BE2C (cell line): ENCODE data around the gene CHCHD6.

Experiments
- DNase-seq: peaks from one replicate; pipeline ENCODE4 v3.0.0-alpha.2; 2020
- H3K27me3 ChIP-seq: fragments of 250-450 bp; sonication (Bioruptor Pico); 2 replicates; pipeline ENCODE4 v1.5.1; 2020; ENCODE audit warnings: mild to moderate bottlenecking
- H3K36me3 ChIP-seq: fragments of 250-450 bp; sonication (Bioruptor Pico); 2 replicates; pipeline ENCODE4 v1.5.1; 2020; ENCODE audit warnings: mild to moderate bottlenecking
- H3K4me1 ChIP-seq: fragments of 250-450 bp; sonication (Bioruptor Pico); 2 replicates; pipeline ENCODE4 v1.5.1; 2020
- H3K4me3 ChIP-seq: 2 replicates; pipeline ENCODE4 v1.5.1; 2011; ENCODE audit warnings: low read depth, low read length
- H3K9me3 ChIP-seq: fragments of 250-450 bp; sonication (Bioruptor Pico); 2 replicates; pipeline ENCODE4 v1.5.1; 2020
- TF ChIP-seq, protein P1 (sequence below): IDR thresholded peaks from 2 replicates; pipeline ENCODE4 v1.5.1; 2012; ENCODE audit warnings: mild to moderate bottlenecking, low read depth, low read length

Gene CHCHD6

DNA sequence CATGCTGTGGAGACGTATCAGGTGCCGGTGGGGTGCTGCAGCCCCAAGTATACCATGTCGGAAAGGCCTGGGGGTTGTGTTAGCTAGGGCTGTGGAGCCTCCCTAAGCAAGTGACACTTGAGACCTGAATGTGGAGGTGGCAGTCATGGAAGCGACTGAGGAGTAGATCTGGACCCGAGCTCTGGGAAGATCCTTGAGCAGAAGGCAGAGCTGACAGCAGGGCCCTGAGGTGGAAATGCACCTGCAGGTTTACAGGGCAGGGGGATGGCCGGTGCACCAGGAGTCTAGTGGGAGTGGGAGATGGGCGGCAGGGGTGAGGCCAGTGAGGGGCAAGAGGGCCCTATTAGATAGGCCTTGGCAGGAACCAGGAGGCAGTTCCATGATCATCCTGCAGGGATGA, 187.1 kb downstream of the CHCHD6 start:
- H3K27me3 ChIP-seq: no peaks in the 10 kb centered on the region
- no peaks in the 10 kb centered on the region for H3K36me3 ChIP-seq
- DNase-seq: no peak
- H3K4me1 ChIP-seq: peaks cover 29% of the 10 kb centered on the region
- TF ChIP-seq, protein P1, sequence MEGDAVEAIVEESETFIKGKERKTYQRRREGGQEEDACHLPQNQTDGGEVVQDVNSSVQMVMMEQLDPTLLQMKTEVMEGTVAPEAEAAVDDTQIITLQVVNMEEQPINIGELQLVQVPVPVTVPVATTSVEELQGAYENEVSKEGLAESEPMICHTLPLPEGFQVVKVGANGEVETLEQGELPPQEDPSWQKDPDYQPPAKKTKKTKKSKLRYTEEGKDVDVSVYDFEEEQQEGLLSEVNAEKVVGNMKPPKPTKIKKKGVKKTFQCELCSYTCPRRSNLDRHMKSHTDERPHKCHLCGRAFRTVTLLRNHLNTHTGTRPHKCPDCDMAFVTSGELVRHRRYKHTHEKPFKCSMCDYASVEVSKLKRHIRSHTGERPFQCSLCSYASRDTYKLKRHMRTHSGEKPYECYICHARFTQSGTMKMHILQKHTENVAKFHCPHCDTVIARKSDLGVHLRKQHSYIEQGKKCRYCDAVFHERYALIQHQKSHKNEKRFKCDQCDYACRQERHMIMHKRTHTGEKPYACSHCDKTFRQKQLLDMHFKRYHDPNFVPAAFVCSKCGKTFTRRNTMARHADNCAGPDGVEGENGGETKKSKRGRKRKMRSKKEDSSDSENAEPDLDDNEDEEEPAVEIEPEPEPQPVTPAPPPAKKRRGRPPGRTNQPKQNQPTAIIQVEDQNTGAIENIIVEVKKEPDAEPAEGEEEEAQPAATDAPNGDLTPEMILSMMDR: no peak
- H3K9me3 ChIP-seq: no peaks in the 10 kb centered on the region
- H3K4me3 ChIP-seq: no peak overlapping the region

DNA sequence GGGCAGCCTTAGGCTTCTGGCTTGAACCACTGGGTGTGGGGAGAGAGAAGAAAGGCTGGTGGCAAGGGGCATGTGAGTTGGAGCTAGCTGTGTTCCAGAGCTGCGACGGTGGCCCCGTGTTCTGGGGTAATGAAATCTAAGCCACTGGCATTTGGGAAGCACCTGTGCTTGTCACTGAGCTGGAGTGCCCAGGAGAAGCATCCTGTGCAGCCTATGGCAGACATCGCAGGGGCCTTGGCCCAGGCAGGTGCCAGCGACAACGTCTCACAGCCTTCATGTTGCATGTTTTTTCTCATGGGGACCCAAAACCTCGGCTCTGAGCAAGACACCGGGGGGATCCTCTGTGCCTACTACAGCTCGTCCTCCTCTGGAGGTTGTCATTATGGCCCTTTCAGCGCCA, 187.8 kb downstream of the CHCHD6 start:
- Histone ChIP-seq H3K36me3 (no peaks in the 10 kb centered on the region), H3K4me1 (peaks cover 27% of the 10 kb centered on the region), H3K9me3 (no peaks in the 10 kb centered on the region), H3K27me3 (no peaks in the 10 kb centered on the region), H3K4me3 (no peak overlapping the region)
- TF ChIP-seq, protein P1: no peak
- DNase-seq: no peak

DNA sequence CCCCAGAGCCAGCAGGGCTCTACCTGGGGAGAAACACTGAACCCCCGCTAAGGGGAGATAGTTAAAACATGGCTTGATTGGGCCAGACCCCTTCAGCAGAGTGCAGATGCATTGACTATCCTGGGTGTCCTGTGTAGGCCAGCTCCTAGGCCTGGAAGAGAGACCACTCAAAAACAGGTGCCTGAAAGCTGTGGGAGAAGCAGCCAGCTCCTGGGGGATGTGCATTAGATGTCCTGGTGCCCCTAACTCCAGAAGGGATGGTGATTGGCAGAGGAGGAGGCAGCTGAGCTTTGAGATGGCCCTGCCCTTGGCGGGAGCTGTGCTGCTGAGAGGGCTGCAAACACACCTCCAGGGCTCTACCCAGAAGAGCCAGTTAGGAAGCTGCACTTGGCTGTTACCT, 189.6 kb downstream of the CHCHD6 start:
- no peak for DNase-seq
- no peaks in the 10 kb centered on the region for H3K36me3 ChIP-seq
- no peaks in the 10 kb centered on the region for H3K9me3 ChIP-seq
- peaks cover 15% of the 10 kb centered on the region for H3K4me1 ChIP-seq
- TF ChIP-seq, protein P1: no peak
- no peak overlapping the region for H3K4me3 ChIP-seq
- H3K27me3 ChIP-seq: no peaks in the 10 kb centered on the region

DNA sequence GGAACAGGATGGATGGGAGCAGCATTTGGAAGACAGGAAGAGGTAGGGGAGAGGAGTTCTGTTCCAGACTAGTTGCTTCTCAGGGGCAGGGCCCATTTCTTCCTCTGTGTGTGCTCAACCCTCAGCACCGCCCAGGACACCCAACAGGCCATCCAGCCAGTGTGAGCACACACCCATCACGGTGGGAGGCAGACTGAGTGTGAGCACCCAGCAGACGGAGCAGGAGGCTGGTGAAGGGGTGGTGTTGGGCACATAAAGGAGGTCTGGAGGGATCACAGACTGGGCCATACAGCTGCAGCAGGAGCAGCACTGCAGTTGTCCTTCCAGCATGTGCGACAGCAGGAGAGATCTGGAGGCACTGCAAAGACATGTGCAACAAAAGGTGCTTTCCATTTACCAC, 190.4 kb downstream of the CHCHD6 start:
- no peak for DNase-seq
- Histone ChIP-seq H3K4me1 (peaks cover 15% of the 10 kb centered on the region), H3K4me3 (no peak overlapping the region), H3K27me3 (no peaks in the 10 kb centered on the region), H3K9me3 (no peaks in the 10 kb centered on the region), H3K36me3 (no peaks in the 10 kb centered on the region)
- TF ChIP-seq, protein P1: no peak

DNA sequence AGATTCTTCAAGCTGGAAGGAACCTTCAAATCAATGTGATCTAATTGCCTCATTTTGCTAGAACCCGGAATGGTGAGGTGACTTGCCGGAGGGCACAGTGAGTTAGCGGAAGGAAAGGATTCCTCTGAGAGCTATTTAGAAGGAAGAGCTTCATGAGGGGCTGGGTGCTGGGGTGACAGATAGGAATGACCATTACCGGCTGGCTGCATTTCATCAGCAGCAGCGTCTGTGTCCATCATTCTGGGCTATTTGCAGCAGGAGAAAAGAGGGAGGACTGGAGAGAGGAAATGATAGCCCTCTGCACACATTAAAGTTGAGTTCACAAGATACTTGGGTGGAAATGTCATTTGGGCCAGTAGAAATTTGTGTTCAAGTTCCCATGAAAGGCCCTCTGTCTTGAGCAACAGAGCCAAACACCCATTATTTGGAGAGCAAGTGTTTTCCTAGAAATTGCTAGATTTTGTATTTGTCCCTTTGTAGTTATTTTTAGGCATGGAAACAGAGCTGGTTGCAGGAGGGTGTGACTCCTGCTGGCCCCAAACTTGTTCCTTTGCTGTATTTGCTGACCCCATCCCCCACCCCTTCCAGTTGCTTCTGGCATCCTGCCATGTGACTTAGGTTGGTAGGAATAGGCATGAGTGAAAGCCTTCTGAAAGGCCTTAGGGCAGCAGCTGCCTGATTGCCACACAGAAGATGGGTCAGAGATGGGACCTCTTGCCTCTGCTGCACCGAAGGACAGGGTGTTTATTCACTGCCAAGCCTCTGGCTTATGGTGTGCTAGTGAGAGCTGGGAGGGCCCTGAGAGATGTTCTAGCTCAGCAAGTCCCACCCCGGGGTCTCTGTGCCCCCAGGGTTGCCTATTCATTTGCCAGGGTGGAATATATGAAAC, 191.4 kb downstream of the CHCHD6 start:
- Histone ChIP-seq H3K36me3 (no peaks in the 10 kb centered on the region), H3K4me1 (peaks cover 15% of the 10 kb centered on the region), H3K9me3 (no peaks in the 10 kb centered on the region), H3K4me3 (no peak overlapping the region), H3K27me3 (no peaks in the 10 kb centered on the region)
- DNase-seq: peak; percentile 37
- TF ChIP-seq, protein P1: no peak

DNA sequence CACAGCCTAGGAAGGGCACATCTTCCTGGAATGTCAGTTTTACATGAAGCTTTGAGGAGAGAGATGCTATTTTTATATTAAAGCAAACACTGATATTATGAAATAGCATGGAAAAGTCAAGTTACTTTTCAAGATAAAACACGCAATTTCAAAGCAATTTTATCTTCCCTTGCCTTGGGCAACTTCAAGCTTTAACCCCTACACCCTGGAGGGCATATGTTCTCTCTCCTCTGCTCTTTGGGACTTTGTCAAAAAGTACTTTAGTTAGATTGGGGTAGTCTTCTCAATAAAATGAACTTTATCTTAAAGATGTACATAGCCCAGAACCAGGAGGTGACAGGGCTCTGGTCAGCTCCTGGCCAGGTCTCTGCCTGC, 192.0 kb downstream of the CHCHD6 start:
- DNase-seq: no peak
- H3K36me3 ChIP-seq: no peaks in the 10 kb centered on the region
- H3K4me3 ChIP-seq: no peak overlapping the region
- H3K4me1 ChIP-seq: peaks cover 15% of the 10 kb centered on the region
- no peaks in the 10 kb centered on the region for H3K9me3 ChIP-seq
- H3K27me3 ChIP-seq: no peaks in the 10 kb centered on the region
- TF ChIP-seq, protein P1: no peak
